Stimulated activated CD4-positive, alpha-beta T cell treated with anti-CD3 and anti-CD28 coated beads, TNF-alpha, amount 100 ng/mL, for 1 hour (primary cell): ENCODE measurements around the gene SBSN.

Source experiments
- DNase-seq, 3 donors: peaks; one replicate each; pipeline ENCODE4 v3.0.0-alpha.2; 2020; ENCODE audit warnings: low read depth in 3 of 3, low spot score in 1 of 3

The SBSN gene, protein sequence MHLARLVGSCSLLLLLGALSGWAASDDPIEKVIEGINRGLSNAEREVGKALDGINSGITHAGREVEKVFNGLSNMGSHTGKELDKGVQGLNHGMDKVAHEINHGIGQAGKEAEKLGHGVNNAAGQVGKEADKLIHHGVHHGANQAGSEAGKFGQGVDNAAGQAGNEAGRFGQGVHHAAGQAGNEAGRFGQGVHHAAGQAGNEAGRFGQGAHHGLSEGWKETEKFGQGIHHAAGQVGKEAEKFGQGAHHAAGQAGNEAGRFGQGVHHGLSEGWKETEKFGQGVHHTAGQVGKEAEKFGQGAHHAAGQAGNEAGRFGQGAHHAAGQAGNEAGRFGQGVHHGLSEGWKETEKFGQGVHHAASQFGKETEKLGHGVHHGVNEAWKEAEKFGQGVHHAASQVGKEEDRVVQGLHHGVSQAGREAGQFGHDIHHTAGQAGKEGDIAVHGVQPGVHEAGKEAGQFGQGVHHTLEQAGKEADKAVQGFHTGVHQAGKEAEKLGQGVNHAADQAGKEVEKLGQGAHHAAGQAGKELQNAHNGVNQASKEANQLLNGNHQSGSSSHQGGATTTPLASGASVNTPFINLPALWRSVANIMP

DNA sequence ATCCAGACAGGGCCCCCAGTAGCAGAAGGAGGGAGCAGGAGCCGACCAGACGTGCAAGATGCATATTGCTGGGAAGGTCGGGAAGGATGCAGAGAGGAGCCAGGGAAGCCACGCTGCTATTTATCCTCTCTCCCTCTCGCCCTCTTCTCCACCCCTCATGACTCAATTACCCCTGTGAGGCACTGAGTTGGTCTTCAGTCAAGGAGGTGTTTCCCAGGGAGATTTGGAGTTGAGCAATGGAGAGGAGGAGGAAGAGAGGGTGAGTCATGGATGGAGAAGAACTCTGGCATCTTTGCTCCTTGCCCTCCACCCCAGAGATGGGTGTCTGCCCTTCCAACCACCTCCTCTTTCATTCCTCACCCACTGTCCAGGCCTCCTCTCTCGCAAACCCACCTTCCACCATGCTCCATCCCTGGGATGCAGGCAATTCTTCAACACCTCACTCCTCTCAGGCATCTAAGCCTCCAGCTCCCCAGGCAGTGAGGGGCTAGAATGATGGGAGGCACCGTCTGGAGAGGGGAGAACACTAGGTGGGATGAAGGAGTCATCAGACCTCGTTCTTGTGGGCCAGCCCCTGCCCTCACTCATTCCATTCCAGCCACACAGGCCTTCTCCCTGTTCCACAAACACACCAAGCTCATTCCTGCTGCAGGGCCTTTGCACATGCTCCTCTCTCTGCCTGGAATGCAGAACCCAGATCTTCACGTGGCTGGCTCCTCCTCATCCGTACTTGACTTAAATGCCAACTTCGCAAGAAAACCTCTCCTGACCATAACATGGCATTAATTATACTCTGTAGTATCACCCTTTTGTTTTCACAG lies at the start of gene SBSN:
TSS of gene SBSN (minus strand) at position 94 of the 821 bp plus-strand sequence. CDS start at position 64, 30 bp downstream.
- no peak for DNase-seq

DNA sequence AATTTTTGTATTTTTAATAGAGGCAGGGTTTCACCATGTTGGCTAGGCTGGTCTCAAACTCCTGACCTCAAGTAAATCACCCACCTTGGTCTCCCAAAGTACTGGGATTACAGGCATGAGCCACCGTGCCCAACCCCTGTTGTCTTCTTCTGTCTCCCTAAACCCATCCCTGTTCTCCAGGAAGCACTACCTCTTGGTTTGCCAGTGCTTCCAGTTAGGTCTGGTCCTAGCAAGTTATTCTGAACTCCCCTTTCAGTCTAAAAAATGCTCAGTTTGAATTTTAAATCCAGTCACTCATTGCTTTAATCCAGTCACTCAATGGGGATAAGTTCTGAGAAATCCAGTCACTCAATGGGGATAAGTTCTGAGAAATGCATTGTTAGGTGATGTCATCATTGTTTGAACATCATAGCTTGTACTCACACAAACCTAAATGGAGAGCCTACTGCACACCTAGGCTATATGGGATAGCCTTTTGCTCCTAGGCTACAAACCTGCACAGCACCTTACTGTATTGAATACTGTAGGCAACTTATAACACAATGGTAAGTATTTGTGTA lies 43.4 kb upstream of the SBSN start:
- no peak for DNase-seq

DNA sequence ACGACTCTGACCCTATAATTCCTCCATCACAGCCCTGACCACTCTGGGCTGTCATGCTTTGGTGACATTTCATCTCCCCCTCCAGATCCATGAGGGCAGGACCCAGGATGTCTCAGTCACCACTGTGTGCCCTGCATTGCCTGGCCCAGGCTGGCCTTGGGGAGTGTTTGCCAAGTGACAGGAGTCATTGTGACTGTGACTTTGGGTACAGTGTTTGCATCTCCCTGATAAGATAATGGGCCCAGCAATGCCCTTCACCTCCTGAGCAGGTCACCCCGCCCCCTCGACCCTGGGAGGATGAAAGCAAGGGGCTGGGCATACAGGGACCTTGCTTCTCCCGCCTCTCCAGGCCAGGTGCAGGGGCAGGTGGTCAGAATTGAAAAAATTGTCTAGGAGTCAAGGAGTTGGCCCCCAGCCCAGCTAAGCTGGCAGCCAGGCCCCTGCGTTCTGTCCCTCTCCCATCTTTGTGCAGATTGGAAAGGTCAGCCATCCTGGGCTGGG lies 41.2 kb upstream of the SBSN start:
- DNase-seq = no peak

DNA sequence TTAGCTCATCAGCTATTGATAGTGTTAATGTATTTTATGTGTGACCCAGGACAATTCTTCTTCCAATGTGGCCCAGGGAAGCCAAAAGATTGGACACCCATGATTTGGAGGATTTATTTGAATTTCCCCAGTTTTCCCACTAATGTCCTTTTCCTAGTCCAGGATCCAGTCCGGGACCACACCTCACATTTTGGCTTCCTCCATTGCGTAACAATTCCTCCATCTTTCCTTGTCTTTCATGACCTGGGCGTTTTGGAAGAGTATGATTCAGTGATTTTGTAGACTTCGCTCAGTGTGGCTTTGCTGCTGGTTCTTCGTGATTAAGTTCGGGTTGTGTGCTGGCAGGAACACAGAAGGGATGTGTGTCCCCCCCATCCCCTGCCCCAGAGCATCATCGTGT lies 38.6 kb upstream of the SBSN start:
- DNase-seq = no peak

DNA sequence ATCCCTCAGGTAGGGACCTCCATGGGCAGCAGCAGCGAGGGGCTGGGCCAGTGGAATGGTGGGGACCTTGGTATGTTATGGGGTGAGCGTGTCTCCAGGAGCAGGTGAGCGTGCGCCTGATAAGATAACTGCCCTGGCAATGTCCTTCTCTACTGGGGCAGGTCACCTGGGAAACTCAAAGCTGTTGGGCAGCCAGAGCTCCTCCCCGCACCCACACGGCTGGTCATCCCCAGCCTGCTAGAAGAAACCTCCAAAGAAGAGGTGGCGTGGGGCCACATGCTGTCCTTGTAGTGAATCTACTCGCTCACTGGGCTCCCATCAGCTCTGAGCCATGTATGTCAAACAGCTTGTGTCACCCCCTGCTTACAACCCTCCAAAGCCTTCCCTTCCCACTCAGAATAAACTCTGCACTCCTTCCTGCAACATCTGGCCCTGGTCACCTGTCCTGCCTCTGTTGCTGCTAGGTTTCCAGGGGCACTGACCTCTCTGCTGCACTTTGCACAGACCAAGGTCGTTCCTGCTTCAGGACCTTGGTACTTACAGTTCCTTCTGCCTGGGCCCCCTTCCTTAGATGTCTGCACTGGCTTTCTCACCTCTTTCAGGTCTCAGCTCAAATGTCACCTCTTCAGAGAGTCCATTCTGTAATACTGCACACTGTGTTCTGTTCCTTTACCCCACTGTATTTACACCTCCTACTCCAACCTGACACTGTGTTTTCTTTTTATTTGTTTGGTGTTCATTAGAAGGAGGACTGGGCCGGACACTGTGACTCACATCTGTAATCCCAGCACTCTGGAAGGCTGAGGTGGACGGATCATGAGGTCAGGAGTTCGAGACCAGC lies 37.1 kb upstream of the SBSN start:
- no peak for DNase-seq

DNA sequence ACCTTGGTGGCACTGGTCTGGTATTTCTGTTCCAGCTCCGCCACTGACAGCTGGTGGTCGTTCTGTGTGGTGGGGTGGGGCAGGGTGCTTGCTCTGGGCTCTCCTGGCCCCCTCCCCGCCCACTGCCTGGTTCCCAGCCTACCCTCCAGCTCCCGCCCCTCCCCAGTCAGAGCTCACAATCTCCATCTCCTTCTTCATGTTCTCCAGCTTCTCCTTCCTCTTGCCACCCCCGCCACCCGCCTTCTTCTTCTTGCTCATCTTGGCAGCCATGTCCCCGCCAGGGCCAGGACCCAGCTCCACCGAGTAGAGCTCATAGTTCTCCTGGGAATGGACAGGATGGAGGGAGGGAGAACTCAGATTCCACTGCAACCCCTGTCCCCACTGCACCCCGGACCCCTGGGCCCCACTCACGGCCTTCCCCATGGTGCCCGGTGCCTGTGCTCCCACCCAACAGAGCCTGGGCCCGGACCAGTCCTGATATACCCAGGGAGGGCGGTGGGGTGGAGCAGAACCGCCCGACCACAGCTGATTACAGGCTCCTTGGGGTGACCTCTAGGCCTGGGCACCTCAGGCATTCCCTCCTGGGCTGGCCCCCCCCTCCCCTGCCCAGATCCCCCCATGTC lies 35.2 kb upstream of the SBSN start, which contains the start of gene ATP4A:
TSS of gene ATP4A (minus strand) at position 452 of the 623 bp plus-strand sequence. CDS start at position 423, 29 bp downstream.
- DNase-seq = no peak

DNA sequence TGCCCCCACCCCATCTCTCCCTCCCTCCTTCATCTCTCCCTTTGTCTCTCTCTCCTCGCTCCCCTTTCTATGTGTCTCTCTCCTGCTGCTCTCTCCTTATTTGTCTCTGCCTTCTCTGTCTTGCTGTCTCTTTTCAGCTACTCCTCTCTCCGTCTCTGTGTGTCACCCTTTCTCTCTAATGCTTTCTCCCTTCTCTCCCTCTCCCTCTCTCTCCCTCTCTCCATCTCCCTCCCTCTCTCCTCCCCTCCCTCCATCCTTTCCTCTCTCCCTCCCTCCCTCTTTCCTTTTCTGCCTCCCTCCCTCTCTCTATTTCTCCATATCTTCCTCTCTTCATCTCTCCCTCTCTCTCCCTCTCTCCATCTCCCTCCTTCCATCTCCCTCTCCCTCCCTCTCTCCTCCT lies 34.7 kb upstream of the SBSN start:
- DNase-seq = no peak

DNA sequence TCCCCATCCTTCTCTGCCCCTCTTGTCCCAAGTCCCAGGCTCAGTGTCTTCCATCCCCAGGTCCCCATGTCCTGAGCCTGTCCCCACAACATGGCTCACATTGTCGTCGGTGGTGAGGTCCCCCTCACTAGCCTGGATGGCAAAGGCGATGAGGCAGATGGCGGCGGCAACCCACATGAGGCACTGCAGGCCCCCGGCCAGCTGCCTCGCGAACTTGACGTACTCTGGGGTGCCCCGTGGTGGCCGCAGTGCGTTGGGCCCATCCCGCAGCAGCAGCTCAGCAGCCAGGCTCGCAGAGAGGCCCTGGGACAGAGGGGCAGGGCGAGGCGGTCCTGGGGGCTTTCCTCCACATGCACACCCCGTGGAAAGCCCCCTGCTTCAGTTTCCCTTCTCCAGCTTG lies 34.2 kb upstream of the SBSN start:
- DNase-seq = no peak

DNA sequence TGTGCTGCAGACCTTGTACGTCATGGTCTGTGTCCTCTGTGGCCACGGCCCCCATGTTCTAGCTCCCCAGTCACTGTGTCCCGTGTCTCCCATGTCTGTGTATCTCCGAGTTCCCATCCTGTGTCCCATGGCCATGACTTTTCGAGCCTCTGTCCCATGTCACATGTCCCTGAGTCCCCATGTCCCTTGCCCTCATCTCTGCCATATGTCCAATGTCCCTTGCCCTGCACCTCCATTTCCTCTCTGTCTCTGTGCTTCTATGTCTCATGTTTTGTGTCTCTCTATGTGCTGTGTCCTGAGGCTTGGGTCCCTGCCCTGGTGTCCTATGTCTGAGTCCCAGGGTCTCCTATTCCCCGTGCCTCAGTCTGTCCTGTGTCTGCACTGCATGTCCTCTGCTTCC lies 33.3 kb upstream of the SBSN start:
- DNase-seq = no peak

DNA sequence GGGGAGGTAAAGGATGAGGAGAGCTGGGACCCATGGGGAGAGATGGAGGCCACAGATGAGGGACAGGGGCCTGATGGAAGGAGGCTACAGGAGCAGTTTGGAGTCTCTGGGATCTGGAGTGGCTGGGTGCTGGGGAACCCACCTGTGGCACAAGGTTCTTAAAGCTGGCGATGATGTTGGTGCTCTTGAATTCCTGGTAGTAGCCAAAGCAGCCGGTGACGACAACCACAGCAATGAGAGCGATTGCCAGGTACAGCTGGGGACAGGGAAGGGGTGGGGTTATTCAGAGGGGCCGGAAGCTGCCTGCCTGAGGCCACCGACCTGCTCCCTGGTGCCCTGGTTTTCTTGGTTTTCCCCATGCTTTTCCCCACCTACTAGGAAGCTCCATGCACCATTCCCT lies 32.6 kb upstream of the SBSN start:
- no peak for DNase-seq

DNA sequence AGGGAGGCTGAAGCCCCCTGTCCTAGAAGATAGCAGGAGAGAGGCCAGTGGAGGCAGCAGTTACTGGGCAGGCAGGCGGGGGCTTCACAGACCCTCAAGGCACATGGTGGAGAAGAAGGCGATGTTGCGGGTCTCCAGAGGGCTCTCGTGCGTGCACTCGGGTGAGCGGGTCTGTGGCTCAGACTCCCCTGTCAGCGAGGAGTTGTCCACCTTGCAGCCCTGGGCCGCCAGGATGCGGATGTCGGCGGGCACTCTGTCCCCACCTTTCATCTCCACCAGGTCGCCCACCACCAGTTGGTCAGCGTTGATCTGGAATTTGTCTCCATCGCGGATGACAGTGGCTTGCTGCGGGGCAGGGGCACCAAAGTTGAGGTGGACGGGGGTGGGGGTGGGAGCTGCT lies 32.2 kb upstream of the SBSN start:
- no peak for DNase-seq

DNA sequence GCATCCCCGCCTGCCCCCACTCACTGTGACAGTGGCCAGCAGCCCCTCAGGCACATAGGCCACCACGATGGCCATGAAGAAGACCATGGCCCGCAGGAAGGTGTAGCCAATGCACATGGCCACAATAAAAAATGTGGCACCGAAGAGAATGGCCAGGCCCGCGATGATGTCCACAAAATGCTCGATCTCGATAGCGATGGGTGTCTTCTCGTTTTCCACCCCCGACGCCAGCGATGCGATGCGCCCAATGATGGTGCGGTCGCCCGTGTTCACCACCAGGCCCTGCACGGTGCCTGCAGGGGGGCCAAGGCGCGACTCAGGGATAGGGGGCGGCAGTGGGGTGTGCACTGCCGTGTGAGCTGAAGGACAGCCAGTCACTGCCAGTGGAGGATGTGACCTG lies 31.7 kb upstream of the SBSN start:
- DNase-seq = no peak

DNA sequence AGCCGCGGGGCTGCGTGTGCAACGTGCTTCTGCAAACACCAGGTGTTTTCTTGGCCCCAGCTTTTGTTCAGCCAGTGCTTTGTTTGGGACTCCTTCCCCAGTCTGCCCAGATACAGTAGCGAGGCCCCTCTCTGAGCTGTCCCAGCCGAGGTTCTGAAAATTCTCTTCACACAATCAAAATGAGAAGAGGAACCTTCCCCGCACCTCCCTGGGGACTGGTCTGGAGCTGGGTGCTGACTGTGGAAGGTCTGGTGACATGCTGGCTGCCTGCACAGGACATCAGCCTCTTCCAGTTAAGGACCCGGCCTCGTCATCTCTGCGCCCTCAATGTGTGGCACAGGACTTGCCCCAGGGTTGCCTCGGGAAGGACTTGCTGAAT lies 31.2 kb upstream of the SBSN start:
- no peak for DNase-seq

DNA sequence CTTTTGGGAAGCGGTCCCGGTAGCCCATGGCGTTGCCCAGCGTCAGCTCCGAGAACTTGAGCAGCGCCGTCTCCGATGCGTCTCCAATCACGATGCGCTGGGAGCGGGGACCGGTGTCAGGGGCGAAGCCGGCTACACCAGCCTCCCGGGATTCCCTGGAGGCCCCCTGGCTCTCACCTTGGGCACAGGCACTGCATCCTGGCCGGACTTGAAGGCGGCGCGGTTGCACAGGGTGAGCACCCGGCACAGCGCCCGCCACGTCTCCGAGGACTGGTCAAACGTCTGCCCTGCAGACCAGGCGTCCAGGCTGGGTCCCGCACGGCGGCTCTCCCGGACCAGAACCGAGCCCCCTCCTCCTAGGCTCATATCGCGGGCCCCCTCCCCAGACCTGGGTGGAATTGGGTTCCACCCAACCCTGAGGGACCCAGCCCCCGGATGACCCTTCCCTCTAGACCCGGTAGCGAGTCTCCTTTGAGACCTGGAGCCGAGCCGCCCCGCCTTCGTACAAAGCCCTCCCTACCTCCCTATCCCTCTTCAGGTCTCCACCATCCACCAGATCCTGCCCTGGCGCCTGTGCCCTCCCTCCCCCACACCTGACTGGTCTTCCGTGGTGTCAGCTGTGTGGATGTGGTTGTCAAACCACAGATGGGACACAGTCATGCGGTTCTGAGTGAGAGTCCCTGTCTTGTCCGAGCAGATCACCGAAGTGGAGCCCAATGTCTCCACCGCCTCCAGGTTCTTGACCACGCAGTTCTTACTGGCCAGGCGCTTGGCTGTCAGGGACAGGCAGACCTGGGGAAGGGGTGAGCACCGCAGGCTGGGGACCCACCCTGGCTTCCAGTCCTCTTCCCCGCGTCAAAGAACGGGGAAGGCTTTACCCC lies 30.5 kb upstream of the SBSN start:
- no peak for DNase-seq

DNA sequence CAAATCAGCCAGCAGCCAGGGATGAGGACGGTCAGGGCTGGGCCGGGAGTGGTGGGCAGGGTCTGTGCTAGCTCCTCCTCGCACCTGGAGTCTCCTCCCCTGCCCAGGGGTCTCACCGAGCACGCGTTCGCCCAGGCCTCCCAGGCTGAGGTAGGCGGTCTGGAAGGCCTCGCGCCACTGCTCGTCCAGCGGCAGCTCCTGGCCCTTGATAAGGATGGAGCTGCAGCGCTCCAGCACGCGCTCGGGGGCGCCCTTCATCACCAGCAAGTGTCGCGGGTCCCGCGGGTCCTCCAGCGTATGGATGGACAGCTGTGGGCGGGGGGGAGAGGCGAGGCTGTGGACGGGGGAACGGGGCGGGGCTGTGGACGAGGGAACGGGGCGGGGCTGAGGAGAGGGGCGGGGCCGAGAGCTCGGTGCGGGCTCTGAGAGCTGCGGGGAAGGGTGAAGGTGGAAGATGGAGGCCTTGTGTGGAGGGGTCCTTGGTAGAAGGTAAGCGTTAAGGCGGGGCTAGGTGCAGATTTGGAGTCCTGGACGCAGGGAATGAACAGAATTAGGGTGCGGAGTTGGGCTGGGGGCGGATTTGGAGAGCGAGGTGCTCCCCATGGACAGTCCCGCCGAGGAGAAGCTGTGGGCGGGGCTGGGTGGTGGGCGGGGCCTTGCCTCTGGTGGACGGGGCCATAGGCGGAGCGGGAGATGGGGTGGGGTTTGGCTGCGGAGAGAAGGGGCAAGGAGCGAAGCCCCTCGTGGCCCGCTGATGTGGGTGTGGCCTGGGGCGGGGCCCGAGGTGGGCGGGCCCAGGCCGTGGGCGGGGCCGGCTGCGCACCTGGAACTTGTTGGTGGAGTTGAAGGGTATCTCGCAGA lies 29.7 kb upstream of the SBSN start:
- peak in 1 of 3 donors; percentile 43 for DNase-seq

DNA sequence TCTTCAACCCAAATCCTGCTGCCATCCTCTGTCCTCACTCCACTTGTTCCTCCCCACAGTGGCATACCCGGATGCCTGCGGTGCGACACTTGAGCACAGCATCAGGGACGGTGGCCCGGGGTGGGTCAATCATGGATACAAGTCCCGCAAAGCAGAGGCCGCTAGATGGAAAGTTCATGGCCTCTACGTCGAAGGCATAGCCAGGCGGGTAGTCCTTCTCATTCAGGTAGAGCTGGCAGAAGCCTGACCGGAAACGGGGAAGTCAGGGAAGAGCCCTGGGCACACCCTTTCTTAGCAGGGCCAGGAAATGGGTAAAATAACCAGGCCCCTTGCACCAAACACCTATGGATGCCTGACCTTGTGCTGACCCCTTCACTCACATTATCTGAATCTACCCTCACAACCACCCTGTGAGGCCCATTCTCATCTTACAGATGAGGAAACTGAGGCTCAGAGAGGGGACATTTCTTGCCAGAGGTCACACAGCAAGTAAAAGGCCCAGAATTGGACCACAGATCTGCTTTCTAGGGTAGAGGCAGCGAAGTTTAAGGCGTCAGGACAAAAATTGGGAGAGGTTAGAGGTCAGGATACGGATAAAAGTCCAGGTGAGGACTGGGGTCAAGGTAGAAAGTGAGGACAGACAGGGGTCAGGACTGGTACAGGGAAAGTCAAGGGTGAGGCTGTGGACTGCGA lies 28.9 kb upstream of the SBSN start:
- no peak for DNase-seq

DNA sequence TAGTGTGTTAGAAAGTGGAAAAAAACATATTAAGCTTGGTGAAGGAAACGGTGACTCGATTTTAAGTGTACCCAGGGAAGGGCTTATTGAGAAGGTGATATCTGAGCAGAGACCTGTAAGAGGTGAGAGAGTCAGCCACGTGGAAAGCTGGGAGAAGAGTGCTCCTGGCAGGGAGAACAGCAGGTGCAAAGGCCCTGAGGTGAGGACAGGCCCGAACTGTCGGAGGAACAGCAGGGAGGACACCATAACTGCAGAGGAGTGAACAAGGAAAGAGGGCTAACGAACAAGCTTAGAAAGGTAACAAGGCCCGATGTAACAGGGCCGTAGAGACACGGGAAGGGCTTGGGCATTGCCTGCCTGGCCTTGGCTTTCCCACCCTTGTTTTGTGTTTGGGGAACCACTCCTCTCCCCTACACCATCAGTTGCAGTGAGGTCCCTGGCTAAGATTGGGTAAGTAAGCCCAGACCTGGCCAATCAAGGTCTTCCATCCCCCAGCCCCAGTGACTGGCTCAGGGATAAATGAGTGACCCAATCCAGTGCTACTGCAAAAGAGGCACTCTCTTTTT lies 28.0 kb upstream of the SBSN start:
- DNase-seq = no peak
